Neural progenitor cell (in vitro differentiated cells): ENCODE data around the gene TICRR.

Experiments
- CTCF ChIP-seq: fragments of 200-600 bp; sonication (generic); IDR thresholded peaks from 2 replicates; pipeline ENCODE4 v1.5.1; 2017; ENCODE audit warnings: antibody characterized with exemption, mild to moderate bottlenecking
- EZH2 ChIP-seq: fragments of 200-600 bp; sonication (generic); IDR thresholded peaks from 2 replicates; pipeline ENCODE4 v1.6.1; 2017; ENCODE audit warnings: antibody characterized with exemption, mild to moderate bottlenecking, moderate library complexity
- EZH2phosphoT487 ChIP-seq: fragments of 200-600 bp; sonication (generic); IDR thresholded peaks from 2 replicates; pipeline ENCODE4 v1.6.1; 2017; ENCODE audit warnings: antibody characterized with exemption

- TF ChIP-seq CTCF (no peak), EZH2 (no peak), EZH2phosphoT487 (no peak)
These were observed 37.8 kb downstream of the TICRR start for GRCh38 chr15:89613031-89613430.
